GM12878 (cell line): ENCODE measurements around the gene PRR5L. TPM values are rescaled to one million over a fixed set of nuclear protein-coding genes. Genes with fewer than 3 reads are reported as not detected.

ENCODE experiments used
- ATAC-seq: fragments of 200-7000 bp; cut with Tn5 transposase; 3 replicates; pipeline ENCODE4 v1.9.1; 2020; ENCODE audit warnings: mild to moderate bottlenecking, moderate library complexity
- BruUV-seq: library from RNA; stranded (reverse); fragments of 400-500 nt; replicated peaks from 2 replicates; lab custom pipeline; 2021; lab: Mats Ljungman, UMichigan
- CTCF ChIA-PET: fragments of 300-600 bp; sonication (Branson Sonifier 250); formaldehyde crosslinking; extraction: SDS; loops from one replicate; lab custom pipeline; 2021; ENCODE audit warnings: inconsistent platforms; lab: Yijun Ruan, JAX
- POLR2A ChIA-PET: fragments of 350-600 bp; formaldehyde crosslinking; extraction: SDS; loops from one replicate; lab custom pipeline; 2021; ENCODE audit warnings: inconsistent platforms; lab: Charles Lee
- RAD21 ChIA-PET: fragments of 300-600 bp; sonication (Branson Sonifier 250); formaldehyde crosslinking; loops from one replicate; lab custom pipeline; 2023; ENCODE audit warnings: antibody characterized with exemption; ENCODE audit not compliant: unreplicated experiment; lab: Charles Lee
- SMC1A ChIA-PET: fragments of 300-600 bp; sonication (Branson Sonifier 250); formaldehyde crosslinking; loops from one replicate; lab custom pipeline; 2023; ENCODE audit not compliant: unreplicated experiment, uncharacterized antibody; lab: Charles Lee
- DNase-seq: peaks from one replicate; pipeline ENCODE4 v3.0.0-alpha.2; 2011; ENCODE audit warnings: low read depth, low spot score
- FAIRE-seq: peaks from 3 replicates; lab custom pipeline; 2011; peaks lifted over from hg19 to GRCh38; lab: Jason Lieb, UNC
- H2AFZ ChIP-seq: 2 replicates; pipeline ENCODE4 v1.6.0; 2011; ENCODE audit warnings: low read depth, low read length, control low read depth; ENCODE audit not compliant: control insufficient read depth
- H3K27ac ChIP-seq: 2 replicates; pipeline ENCODE4 v1.5.1; 2011; ENCODE audit warnings: control low read depth; ENCODE audit not compliant: control insufficient read depth, insufficient read depth
- H3K27me3 ChIP-seq, 2 experiments: replicated peaks in 1 of 2; 2 replicates each; pipeline versions ENCODE4 v1.6.0 to v1.6.1; 2011; ENCODE audit warnings: low read length in 1 of 2; ENCODE audit not compliant: control insufficient read depth in 2 of 2, insufficient read depth in 2 of 2
- H3K36me3 ChIP-seq, 2 experiments: 2 replicates each; pipeline ENCODE4 v1.5.1; 2011; ENCODE audit warnings: low read length in 1 of 2; ENCODE audit not compliant: control insufficient read depth in 2 of 2, insufficient read depth in 2 of 2
- H3K4me1 ChIP-seq: 2 replicates; pipeline ENCODE4 v1.6.1; 2011; ENCODE audit warnings: mild to moderate bottlenecking, low read length, moderate library complexity, mixed read lengths; ENCODE audit not compliant: control insufficient read depth, insufficient read depth
- H3K4me2 ChIP-seq: 2 replicates; pipeline ENCODE4 v1.6.0; 2011; ENCODE audit warnings: control low read depth; ENCODE audit not compliant: control insufficient read depth, insufficient read depth
- H3K4me3 ChIP-seq: fragments of 200-600 bp; sonication (generic); 2 replicates; pipeline ENCODE4 v1.5.1; 2016
- H3K79me2 ChIP-seq: 2 replicates; pipeline ENCODE4 v1.6.0; 2011; ENCODE audit warnings: low read length; ENCODE audit not compliant: control insufficient read depth, insufficient read depth
- H3K9ac ChIP-seq: 2 replicates; pipeline ENCODE4 v1.8.0; 2011; ENCODE audit warnings: low read length, control low read depth, mixed read lengths; ENCODE audit not compliant: control insufficient read depth, insufficient read depth
- H3K9me3 ChIP-seq: replicated peaks from 3 replicates; pipeline ENCODE4 v1.5.1; 2011; ENCODE audit warnings: mild to moderate bottlenecking, low read length; ENCODE audit not compliant: control insufficient read depth, insufficient read depth
- H4K20me1 ChIP-seq: 2 replicates; pipeline ENCODE4 v1.6.0; 2011; ENCODE audit not compliant: control insufficient read depth, insufficient read depth
- GATAD2B ChIP-seq: fragments of 450-650 bp; conservative IDR thresholded peaks from 2 replicates; pipeline ENCODE4 v1.6.1; 2017; ENCODE audit warnings: low read depth, mild to moderate bottlenecking, moderate library complexity
- RBBP5 ChIP-seq: fragments of 200-600 bp; sonication (generic); conservative IDR thresholded peaks from 2 replicates; pipeline ENCODE4 v1.6.1; 2016
- RUNX3 ChIP-seq: IDR thresholded peaks from 2 replicates; pipeline ENCODE4 v1.6.1; 2012; ENCODE audit warnings: low read length, inconsistent platforms
- ZNF217 ChIP-seq: fragments of 450-650 bp; IDR thresholded peaks from 2 replicates; pipeline ENCODE4 v1.6.1; 2017; ENCODE audit warnings: antibody characterized with exemption, mild to moderate bottlenecking
- ZNF24 ChIP-seq: fragments of 450-650 bp; IDR thresholded peaks from 2 replicates; pipeline ENCODE4 v1.6.1; 2017; ENCODE audit warnings: antibody characterized with exemption, mild to moderate bottlenecking
- WGBS: methylation state at CpG from one replicate; pipeline ENCODE4 v1.1.6; 2016; ENCODE audit warnings: low lambda C conversion rate; ENCODE audit not compliant: insufficient replicate concordance, insufficient coverage; ENCODE audit errors: missing lambda C conversion rate; 5-methylcytosine and 5-hydroxymethylcytosine counted together
- in situ Hi-C: fragments of 300-500 bp; cut with MboI; formaldehyde crosslinking; loops from 9 replicates; pipeline ENCODE4 v1.14.3; 2018; ENCODE audit warnings: mixed read lengths
- intact Hi-C: fragments of 100-400 bp; cut with micrococcal nuclease; formaldehyde crosslinking; loops from one replicate; pipeline ENCODE4 v1.14.2; 2022; ENCODE audit not compliant: unreplicated experiment
- polyA plus RNA-seq, 11 experiments: library from polyadenylated mRNA; depleted of rRNA in 4 of 11; unstranded in 6 of 11; stranded (reverse) in 5 of 11; fragments of >200 nt; fragmentation: Nextera tagmentation in 4 of 11; fragmentation: Illumina TruSeq in 1 of 11; extraction: Ambion mirVana in 4 of 11; extraction: Trizol in 1 of 11; gene quantifications; 1 replicate in 1 of 11; 2 replicates in 10 of 11; pipeline versions ENCODE4 v1.2.1 to v1.2.3, GENCODE V29; 2011 to 2016; ENCODE audit warnings: inconsistent platforms in 2 of 11, missing spikeins in 2 of 11, low read depth in 1 of 11
- total RNA-seq, 4 experiments: library from RNA; depleted of rRNA in 3 of 4; stranded (reverse); fragments of >200 nt in 3 of 4; fragmentation: Illumina TruSeq in 1 of 4; extraction: Trizol in 1 of 4; gene quantifications; 2 replicates each; pipeline versions ENCODE4 v1.2.1 to v1.2.3, GENCODE V29; 2013 to 2021
- TF ChIP-seq, protein P1 (sequence below): fragments of 450-650 bp; IDR thresholded peaks from 2 replicates; pipeline ENCODE4 v1.6.1; 2017; ENCODE audit warnings: mild to moderate bottlenecking, low read depth, inconsistent platforms; ENCODE audit not compliant: poor library complexity, severe bottlenecking
- TF ChIP-seq, protein P2 (sequence below): fragments of 450-650 bp; IDR thresholded peaks from 2 replicates; pipeline ENCODE4 v1.6.1; 2017; ENCODE audit warnings: antibody characterized with exemption, mild to moderate bottlenecking, moderate library complexity

Gene PRR5L
- total and polyA plus RNA-seq, 10 of the 15 experiments (the other 5 are each of a cell fraction or from before 2014, with no cell fraction given), result 0.11 to 4.2 (median 0.67) TPM; not detected in 1

GRCh38 chr11:36488096-36488495 is 192.0 kb downstream of the PRR5L start:
- ChIA-PET SMC1A (interaction anchor here (0.9 to 2.9 kb wide), 7 partner anchors 9 to 198 kb away, joined by 3 to 16 read pairs (median 8); no protein-coding TSS in a partner anchor), CTCF (interaction anchor here (1.1 to 9.7 kb wide), 7 partner anchors 10 to 258 kb away, joined by 3 to 118 read pairs (median 6); partner anchors contain the start of gene TRAF6), RAD21 (interaction anchor here (0.6 to 2.5 kb wide), 4 partner anchors 9 to 222 kb away, joined by 3 to 12 read pairs (median 6); no protein-coding TSS in a partner anchor), POLR2A (no interaction called here)
- no TSS peak for BruUV-seq
- ATAC-seq (peak; percentile 58), FAIRE-seq (no peak), DNase-seq (no peak)
- Histone ChIP-seq H3K27me3 (no peaks in the 10 kb centered on the region), H3K4me2 (no peak overlapping the region; the same call in none of the 2 replicates), H4K20me1 (no peaks in the 10 kb centered on the region), H3K27ac (no peak overlapping the region; the same call in 1 of the 2 replicates), H3K4me3 (no peak overlapping the region), H2AFZ (no peak overlapping the region), H3K36me3 (peaks cover 8 to 18% of the 10 kb centered on the region in 2 experiments), H3K4me1 (peaks cover 8% of the 10 kb centered on the region; the same call in 1 of the 2 replicates), H3K9ac (no peak overlapping the region), H3K79me2 (no peaks in the 10 kb centered on the region), H3K9me3 (no peaks in the 10 kb centered on the region; the same call in 2 of the 3 replicates)
- TF ChIP-seq RUNX3 (peak; percentile 29; the same call in 1 of the 2 replicates), ZNF217 (no peak)
- intact Hi-C loops, result no loop called here
- in situ Hi-C loops, result no loop called here
- WGBS, result 2% methylated on average over 5 of the region's 5 CpGs

GRCh38 chr11:36490026-36490806 is 194.1 kb downstream of the PRR5L start:
- ChIA-PET RAD21 (no interaction called here), SMC1A (interaction anchor here (0.7 kb wide), 1 partner anchor 202 kb away, joined by 3 read pairs; no protein-coding TSS in a partner anchor), POLR2A (no interaction called here), CTCF (interaction anchor here (0.6 to 9.7 kb wide), 4 partner anchors 11 to 200 kb away, joined by 3 to 118 read pairs (median 34); no protein-coding TSS in a partner anchor)
- no peak overlapping the region for H2AFZ ChIP-seq
- H3K4me2 ChIP-seq, result no peak overlapping the region
- H3K9ac ChIP-seq, result no peak overlapping the region
- H3K36me3 ChIP-seq, result peaks cover 10 to 14% of the 10 kb centered on the region in 2 experiments
- in situ Hi-C loops (loop anchor here (5.0 kb wide), 1 partner anchor 198 kb away; no protein-coding TSS in a partner anchor), intact Hi-C loops (loop anchor here (10.0 kb wide), 1 partner anchor 355 kb away; no protein-coding TSS in a partner anchor)
- no peak overlapping the region for H3K4me3 ChIP-seq
- H3K4me1 ChIP-seq, result peaks cover 8% of the 10 kb centered on the region; the same call in 1 of the 2 replicates
- ATAC-seq (no peak), FAIRE-seq (no peak), DNase-seq (no peak)
- no peaks in the 10 kb centered on the region for H3K27me3 ChIP-seq
- H3K9me3 ChIP-seq, result no peaks in the 10 kb centered on the region
- TSS peak; percentile 11 for BruUV-seq
- no peak overlapping the region for H3K27ac ChIP-seq
- no peaks in the 10 kb centered on the region for H4K20me1 ChIP-seq
- 94% methylated on average over 16 of the region's 16 CpGs for WGBS
- H3K79me2 ChIP-seq, result no peaks in the 10 kb centered on the region
- TF ChIP-seq ZNF24 (no peak), RBBP5 (no peak), GATAD2B (no peak)
- TF ChIP-seq, protein P1, sequence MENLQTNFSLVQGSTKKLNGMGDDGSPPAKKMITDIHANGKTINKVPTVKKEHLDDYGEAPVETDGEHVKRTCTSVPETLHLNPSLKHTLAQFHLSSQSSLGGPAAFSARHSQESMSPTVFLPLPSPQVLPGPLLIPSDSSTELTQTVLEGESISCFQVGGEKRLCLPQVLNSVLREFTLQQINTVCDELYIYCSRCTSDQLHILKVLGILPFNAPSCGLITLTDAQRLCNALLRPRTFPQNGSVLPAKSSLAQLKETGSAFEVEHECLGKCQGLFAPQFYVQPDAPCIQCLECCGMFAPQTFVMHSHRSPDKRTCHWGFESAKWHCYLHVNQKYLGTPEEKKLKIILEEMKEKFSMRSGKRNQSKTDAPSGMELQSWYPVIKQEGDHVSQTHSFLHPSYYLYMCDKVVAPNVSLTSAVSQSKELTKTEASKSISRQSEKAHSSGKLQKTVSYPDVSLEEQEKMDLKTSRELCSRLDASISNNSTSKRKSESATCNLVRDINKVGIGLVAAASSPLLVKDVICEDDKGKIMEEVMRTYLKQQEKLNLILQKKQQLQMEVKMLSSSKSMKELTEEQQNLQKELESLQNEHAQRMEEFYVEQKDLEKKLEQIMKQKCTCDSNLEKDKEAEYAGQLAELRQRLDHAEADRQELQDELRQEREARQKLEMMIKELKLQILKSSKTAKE, result no peak
- TF ChIP-seq, protein P2, sequence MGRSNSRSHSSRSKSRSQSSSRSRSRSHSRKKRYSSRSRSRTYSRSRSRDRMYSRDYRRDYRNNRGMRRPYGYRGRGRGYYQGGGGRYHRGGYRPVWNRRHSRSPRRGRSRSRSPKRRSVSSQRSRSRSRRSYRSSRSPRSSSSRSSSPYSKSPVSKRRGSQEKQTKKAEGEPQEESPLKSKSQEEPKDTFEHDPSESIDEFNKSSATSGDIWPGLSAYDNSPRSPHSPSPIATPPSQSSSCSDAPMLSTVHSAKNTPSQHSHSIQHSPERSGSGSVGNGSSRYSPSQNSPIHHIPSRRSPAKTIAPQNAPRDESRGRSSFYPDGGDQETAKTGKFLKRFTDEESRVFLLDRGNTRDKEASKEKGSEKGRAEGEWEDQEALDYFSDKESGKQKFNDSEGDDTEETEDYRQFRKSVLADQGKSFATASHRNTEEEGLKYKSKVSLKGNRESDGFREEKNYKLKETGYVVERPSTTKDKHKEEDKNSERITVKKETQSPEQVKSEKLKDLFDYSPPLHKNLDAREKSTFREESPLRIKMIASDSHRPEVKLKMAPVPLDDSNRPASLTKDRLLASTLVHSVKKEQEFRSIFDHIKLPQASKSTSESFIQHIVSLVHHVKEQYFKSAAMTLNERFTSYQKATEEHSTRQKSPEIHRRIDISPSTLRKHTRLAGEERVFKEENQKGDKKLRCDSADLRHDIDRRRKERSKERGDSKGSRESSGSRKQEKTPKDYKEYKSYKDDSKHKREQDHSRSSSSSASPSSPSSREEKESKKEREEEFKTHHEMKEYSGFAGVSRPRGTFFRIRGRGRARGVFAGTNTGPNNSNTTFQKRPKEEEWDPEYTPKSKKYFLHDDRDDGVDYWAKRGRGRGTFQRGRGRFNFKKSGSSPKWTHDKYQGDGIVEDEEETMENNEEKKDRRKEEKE, result no peak
